HL-60 (cell line): ENCODE results near the gene ELN.

Experiments
- DNase-seq, 2 experiments: peaks; one replicate each; pipeline ENCODE4 v3.0.0-alpha.2; 2010 to 2020; ENCODE audit warnings: low read depth in 1 of 2, low spot score in 1 of 2
- H3K27ac ChIP-seq: fragments of 250-450 bp; sonication (Bioruptor Pico); replicated peaks from 2 replicates; pipeline ENCODE4 v1.5.1; 2020; ENCODE audit warnings: mild to moderate bottlenecking, moderate library complexity
- H3K27me3 ChIP-seq: fragments of 250-450 bp; sonication (Bioruptor Pico); 2 replicates; pipeline ENCODE4 v1.5.1; 2021; ENCODE audit warnings: mild to moderate bottlenecking, moderate library complexity; ENCODE audit not compliant: insufficient read depth, poor library complexity, severe bottlenecking
- H3K4me3 ChIP-seq: replicated peaks from 2 replicates; pipeline ENCODE4 v1.5.1; 2011; ENCODE audit warnings: mild to moderate bottlenecking, control low read depth, low read length; ENCODE audit not compliant: insufficient read depth
- CTCF ChIP-seq: IDR thresholded peaks from one replicate; pipeline ENCODE4 v1.5.1; 2011; ENCODE audit warnings: low read length, control low read depth, inconsistent platforms; ENCODE audit not compliant: insufficient read depth
- GABPA ChIP-seq: IDR thresholded peaks from 2 replicates; pipeline ENCODE4 v1.6.1; 2012; ENCODE audit warnings: low read depth
- POLR2AphosphoS5 ChIP-seq: IDR thresholded peaks from 2 replicates; pipeline ENCODE4 v1.6.1; 2012; ENCODE audit warnings: low read depth
- REST ChIP-seq: IDR thresholded peaks from 2 replicates; pipeline ENCODE4 v1.6.1; 2012; ENCODE audit warnings: low read depth; ENCODE audit not compliant: insufficient replicate concordance
- SPI1 ChIP-seq: IDR thresholded peaks from 2 replicates; pipeline ENCODE4 v1.6.1; 2012; ENCODE audit warnings: low read depth, mild to moderate bottlenecking, borderline replicate concordance

ELN gene

GRCh38 chr7:73995821-73996511 is 32.0 kb upstream of the ELN start:
- Histone ChIP-seq H3K27me3 (no peaks in the 10 kb centered on the region), H3K27ac (no peak overlapping the region), H3K4me3 (no peak overlapping the region)
- TF ChIP-seq GABPA (no peak), POLR2AphosphoS5 (no peak), REST (no peak), CTCF (no peak), SPI1 (no peak)
- no peak for DNase-seq

- TF ChIP-seq SPI1 = no peak
- no peak for TF ChIP-seq GABPA
- no peak for TF ChIP-seq REST
- H3K27me3 ChIP-seq = no peaks in the 10 kb centered on the region
- DNase-seq = no peak
- no peak overlapping the region for H3K27ac ChIP-seq
- no peak overlapping the region for H3K4me3 ChIP-seq
Measured at GRCh38 chr7:73997056-73997455, 30.9 kb upstream of the ELN start.

- DNase-seq = no peak
- no peak overlapping the region for H3K27ac ChIP-seq
Measured at GRCh38 chr7:73999664-74000435, 28.1 kb upstream of the ELN start.

More at GRCh38 chr7:73999664-74000435, 28.1 kb upstream of the ELN start:
- no peak overlapping the region for H3K4me3 ChIP-seq
- TF ChIP-seq REST = no peak
- no peak for TF ChIP-seq SPI1
- no peak for TF ChIP-seq GABPA
- no peak for TF ChIP-seq POLR2AphosphoS5
- no peak for TF ChIP-seq CTCF
- H3K27me3 ChIP-seq = no peaks in the 10 kb centered on the region
